SH-SY5Y (cell line): Measurements from ENCODE around the gene ETNK2.

Experiments used
- GATA2 ChIP-seq: IDR thresholded peaks from 2 replicates; pipeline ENCODE4 v1.6.1; 2011; ENCODE audit warnings: mild to moderate bottlenecking, low read depth, low read length
- GATA3 ChIP-seq: IDR thresholded peaks from 2 replicates; pipeline ENCODE4 v1.6.1; 2011; ENCODE audit warnings: low read depth, mild to moderate bottlenecking, low read length, moderate library complexity

DNA sequence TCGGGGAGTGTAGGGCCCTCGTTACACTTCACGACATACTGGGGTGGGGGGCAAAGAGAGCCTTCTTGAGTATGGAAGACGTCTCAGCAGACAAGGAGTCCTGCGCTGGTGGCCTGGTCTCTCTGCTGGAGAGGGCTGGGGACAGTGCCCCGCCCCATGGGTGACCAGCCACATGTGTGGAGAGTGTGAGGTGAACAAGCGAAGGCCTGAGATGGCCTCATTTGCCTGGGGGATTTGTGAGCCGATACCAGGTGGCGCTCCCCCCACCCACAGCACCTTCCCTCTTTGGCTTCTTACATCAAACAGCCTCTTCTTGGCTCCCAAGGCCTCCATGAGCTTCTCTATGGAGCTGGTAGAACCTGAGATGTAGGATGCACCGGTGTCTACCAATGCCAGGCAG is 4.0 kb upstream of the ETNK2 start:
- TF ChIP-seq GATA2 (no peak), GATA3 (no peak)
